Measurements from ENCODE around the gene ZNF521.

The ZNF521 gene

GRCh38 chr18:25016181-25016580 is 335.8 kb downstream of the ZNF521 start:
- no peak for DNase-seq
